HG03196 (cell line): ENCODE results near the gene TCERG1L.

Experiments
- ATAC-seq: cut with Tn5 transposase; IDR thresholded peaks from one replicate; pipeline ENCODE4 v1.9.1; 2021; ENCODE audit not compliant: unreplicated experiment

The TCERG1L gene

DNA sequence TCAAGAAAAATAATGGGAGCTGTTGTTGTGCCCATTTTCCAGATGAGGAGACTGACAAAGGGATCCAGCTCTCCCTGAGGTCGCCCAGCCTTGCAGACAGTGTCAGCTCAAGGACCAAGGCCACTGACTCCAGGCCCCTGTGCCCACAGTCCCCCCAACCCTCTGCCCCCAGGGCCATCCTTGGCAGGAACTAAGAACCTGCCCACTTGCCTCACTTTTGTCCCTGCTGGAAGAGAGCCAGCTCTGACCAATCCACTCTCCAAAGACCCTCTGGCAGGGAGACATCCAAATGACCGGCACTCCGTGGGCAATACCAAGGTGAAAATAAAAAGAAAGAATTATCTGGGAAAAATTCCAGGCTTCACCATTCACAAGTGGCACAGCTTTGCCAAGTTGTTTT is 101.3 kb downstream of the TCERG1L start:
- no peak for ATAC-seq

DNA sequence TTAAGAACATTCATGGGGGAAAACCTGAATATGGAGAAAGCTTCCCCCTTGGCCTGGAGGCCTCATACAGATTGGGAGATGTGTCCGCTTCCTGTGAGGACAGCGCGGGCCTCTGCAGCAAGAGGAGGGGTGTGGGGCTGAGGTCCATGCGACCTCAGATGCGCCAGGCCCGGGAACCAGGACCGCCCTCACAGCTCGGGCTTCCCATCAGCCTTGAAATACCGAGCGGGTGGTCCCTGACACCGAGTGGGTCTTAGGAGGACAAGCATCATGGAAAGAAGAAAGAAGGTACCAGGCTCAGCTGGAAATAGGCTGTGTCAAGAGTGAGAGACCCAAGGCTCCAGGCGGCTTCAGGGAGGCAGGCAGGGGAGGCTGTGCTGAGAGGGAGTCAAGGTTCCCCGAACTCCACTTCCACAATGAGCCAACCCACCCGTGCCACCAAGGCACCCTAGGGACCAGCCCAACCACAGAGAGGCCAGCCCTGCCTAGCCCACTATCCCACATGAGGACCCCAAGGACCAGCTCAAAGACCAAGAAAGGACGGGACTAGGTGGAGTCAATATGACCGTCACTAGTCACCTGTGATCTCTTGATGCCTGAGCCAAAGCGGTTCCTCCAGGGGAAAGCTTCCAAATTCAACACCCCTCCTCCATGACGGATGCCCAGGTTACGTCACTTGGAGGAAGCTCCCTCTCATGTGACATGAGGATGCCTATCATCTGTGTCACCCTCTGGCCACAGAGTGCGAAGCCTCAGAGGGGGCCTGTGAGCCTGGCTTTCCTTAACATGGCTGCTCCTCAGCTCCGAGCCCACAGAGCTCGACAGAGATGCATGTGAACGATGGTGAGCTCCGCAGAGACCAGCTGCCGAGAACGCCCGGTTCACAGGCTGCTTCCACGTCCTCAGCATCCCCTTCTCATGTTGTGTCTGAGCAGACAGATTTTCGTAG is 103.7 kb downstream of the TCERG1L start:
- no peak for ATAC-seq

- ATAC-seq = no peak
Measured at GRCh38 chr10:131207176-131207575, 104.3 kb downstream of the TCERG1L start.

GRCh38 chr10:131206111-131206995 is 105.2 kb downstream of the TCERG1L start:
- no peak for ATAC-seq

DNA sequence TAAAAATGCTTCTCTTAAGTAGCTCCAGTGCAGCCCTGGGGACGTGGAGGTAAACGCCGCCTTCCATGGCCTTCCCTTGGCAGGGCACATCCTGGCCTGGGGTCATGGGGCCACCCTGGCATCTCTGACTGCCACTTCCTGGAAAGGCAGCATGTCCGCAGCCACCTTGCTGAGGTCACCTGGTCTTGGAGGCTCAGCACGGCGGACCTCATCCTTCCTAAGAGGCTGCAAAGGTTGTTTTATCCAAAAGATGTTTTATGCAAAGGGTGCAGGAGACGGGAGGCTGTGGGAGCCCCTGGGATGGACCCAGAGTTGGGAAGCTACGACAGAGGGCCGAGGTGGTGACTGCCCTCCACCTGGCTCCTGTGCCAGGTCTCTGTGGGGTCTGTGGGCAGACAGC is 106.0 kb downstream of the TCERG1L start:
- no peak for ATAC-seq

DNA sequence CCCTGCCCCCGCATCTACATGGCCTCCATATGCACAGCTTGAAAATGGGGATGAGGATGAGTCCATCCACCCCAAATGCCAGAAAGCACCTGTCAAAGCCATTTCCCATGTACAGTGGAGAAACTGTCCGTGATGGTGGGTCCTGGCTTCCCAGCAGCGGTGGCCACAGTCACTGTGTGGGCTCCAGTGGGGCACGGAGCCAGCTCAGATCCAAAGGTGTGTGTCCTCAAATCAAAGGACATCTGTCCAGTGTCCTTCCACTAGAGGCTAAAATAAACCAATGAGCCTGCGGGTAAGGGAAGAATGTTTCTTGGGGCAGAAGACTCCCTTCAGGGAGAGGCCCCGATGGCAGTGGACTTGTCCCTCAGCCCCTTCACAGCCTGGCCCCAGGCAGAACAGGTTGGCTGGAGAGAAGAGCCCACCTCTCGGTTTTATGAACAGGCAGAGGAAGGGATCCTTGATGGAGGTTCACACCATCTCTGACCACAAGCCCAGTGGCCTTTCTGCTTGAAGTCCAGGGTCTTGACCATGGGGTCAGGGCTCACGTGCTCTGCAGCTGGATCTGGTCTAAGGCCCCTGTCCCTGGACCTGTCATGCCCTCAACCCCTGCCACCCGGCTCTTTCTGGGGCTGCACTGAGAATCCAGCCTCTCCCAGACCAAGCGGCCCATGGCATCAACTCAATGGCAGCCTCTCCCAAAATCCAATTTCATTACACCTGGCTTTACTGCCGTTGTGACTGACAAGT is 106.9 kb downstream of the TCERG1L start:
- ATAC-seq = no peak

DNA sequence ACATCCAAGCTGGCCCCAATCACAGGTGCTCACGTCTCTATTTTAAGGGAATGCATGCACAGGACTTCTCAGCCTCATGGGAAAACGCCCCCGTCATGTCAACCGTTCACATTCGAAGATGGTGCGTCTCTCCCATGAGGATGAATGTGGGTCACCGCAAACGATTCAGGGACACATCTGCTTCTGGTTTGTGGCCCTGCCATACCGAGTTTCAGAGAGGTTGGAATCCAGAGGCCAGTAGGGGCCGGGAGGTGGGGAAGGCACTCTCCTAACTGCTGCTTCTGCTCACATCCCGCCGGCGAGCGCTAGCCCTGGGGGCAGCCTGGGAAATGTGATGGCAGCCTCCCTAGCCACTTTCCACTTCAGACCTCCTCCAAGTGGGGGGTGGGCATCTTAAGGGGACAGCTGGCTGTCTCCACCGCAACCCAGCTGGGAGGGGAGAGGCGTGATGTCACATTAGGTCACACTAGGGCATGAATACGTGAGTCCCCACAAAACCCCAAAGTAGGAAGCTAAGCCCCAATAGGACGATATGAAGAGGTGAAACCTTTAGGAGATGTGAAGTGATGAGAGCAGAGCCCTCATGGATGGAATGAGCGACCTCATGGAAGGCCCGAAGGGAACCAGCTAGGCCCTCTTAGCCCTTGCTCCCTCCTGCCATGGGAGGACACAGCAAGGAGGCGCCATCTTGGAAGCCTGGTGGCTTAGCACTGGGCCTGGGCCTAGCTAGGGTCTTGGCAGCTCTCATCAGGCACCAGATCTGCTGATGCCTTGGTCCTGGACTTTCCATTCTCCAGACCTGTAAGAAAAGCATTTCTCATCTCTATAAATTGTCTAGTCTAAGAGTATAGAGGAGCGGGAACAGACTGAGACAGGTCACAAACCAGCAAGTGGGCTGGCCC is 107.8 kb downstream of the TCERG1L start:
- ATAC-seq = no peak

DNA sequence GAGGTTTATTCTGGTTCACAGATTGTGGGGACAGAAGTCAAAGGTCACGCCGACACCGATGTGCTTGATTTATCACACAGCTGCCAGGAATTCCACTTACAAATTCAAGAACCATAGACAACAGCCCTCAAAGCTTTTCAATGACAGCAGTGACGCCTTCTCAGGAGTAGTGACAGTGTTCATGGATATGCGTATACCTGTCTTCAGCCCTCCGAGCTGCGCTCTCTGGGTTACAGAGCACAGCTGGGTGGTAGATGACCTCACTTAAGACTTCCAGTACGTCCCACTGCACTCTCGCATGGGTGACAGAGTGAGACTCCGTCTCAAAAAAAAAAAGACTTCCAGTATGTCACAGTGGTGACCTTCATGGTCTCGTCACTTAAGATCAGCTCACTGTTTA is 108.5 kb downstream of the TCERG1L start:
- no peak for ATAC-seq

DNA sequence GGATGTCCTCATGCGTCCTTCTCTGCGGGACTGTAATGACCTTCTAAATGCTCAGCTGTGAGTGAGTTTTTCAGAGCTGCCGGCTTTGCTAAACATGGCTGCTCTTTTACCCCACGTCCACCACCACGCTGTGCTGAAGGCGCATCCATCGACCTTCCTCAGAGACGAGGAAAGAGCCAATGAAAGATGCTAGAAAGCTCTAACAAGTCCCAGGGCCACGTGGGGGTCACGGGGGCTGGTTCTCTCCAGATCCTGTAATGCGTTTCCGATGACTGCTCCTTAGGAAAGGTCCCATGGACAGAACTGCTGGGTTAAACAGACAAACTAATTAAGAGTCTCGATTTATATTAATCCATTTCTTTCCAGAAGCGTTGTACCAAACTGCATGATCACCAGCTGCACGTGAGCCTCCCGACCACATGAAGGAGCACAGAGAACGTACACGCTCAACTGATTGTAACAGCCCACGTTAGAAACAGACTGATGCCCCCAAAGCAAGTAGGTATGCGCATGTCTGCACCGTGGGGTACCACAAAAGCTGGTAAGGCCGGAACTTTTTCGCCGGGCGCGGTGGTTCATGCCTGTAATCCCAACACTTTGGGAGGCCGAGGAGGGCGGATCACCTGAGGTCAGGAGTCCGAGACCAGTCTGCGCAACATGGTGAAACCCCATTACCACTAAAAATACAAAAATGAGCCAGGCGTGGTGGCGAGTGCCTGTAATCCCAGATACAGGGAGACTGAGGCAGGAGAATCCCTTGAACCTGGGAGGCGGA is 109.6 kb downstream of the TCERG1L start:
- no peak for ATAC-seq

- ATAC-seq = no peak
Measured at GRCh38 chr10:131200856-131201470, 110.6 kb downstream of the TCERG1L start.

DNA sequence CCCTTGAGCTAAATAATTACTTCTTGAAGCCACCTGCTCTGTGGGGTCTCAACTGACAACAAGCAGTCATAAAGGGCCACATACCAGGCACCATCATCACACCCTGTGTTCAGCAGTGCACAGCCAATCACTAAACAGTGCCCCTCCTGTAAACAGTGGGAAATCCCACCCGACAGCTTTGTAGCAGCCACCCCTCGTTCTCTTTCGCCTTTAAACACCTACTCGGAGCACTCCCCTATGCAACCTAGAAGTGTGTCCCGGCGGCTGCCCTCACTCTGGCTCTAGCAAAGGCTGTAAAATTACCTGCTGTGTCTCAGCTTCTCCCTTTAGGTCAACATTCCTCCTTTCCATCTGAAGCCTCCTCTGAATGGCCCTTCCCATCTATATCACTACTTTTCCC is 111.9 kb downstream of the TCERG1L start:
- no peak for ATAC-seq

- ATAC-seq = no peak
Measured at GRCh38 chr10:131198843-131199242, 112.7 kb downstream of the TCERG1L start.

GRCh38 chr10:131198401-131198800 is 113.1 kb downstream of the TCERG1L start:
- no peak for ATAC-seq

- no peak for ATAC-seq
Measured at GRCh38 chr10:131196176-131196885, 115.2 kb downstream of the TCERG1L start.

DNA sequence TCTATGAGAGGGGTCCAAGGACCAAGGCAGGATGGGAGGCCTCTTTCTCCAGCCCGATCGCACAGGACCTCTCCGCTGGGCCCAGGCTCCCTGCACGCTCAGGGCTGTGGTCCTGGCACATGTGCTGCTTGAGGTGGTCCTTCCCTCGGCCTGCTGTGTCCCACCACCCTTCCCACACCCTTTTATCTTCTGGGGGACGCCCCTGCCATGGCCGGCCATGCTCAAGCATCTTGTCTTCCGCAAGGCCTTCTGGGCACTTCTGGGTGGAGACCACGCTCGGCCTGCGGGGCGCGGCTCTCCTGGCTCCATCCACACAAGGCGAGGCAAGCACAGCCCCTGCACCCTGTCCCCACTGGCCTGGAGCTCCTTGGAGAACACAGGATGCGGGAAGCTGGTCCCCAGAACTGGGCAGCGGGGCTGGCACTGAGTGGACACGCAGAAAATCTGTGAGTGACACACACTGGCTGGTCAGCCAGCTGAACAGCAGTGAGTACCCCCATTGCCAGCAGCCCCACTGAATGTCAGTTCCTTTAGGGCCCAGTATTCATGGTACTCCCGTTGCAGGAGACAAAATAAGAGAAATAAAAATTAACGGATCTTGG is 115.9 kb downstream of the TCERG1L start:
- no peak for ATAC-seq

DNA sequence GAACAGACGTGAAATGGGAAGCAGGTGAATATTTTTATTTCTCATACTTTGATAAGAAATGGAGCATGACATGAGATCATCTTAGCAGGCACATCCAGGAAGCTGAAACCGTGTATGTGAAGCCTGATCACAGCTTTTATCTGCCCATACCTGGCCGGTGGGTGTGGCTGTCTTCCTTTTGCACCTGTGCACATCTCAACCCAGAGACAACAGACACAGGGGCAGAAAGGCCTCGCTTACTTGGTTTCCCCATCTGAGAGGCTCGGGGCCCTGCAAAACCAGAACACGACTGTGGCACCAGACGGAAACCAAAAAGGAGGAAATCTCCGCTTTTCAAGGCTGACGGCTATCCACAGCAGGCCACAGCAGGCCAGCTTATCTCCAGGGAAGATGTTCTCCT is 116.4 kb downstream of the TCERG1L start:
- ATAC-seq = no peak

DNA sequence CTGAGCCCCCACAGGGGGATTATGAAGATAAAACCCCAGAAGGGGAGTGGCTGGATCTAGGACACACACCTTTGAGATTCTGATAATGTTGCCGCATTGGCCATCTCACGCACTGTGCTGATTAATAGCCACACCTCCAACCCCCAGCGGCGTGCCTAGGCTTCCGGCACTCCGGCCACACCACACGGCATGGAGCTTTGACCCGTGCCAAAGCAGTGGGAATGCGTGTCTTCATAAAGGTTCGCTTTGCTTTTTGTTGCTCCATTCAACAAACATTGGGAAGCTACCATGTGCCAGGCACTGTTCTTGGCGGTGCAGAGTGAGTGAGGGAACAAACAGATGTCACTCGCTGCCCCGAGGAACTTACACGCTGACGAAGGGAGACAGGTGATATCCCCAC is 117.6 kb downstream of the TCERG1L start:
- ATAC-seq = no peak

GRCh38 chr10:131188494-131188893 is 123.0 kb downstream of the TCERG1L start:
- no peak for ATAC-seq
